ENCODE measurements around the gene C1orf35. TPM values are rescaled to one million over a fixed set of nuclear protein-coding genes. Genes with fewer than 3 reads are reported as not detected.

The C1orf35 gene
- total and polyA plus RNA-seq, 9 of the 15 experiments (the other 6 are each of a cell fraction or from before 2014, with no cell fraction given): 3.2 to 48.7 (median 12.5) TPM

DNA sequence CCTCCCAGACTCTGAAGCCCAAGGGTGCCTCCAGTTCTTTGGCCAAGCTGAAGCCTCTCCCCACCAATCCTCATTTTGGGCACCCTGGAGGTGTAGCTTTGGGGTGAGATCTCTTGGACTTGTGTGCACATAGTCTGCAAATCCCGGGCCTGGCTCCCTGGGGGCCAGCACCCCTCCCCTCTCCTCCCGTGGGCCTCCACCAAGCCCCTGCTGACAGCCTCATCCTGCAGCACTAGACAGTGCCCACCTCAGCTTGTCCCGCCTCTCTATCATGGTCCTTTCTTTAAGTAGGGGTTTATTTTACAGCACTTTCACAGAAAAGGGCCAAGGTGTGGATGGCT is 49.8 kb upstream of the C1orf35 start (continued):
- TF ChIP-seq, protein P1, sequence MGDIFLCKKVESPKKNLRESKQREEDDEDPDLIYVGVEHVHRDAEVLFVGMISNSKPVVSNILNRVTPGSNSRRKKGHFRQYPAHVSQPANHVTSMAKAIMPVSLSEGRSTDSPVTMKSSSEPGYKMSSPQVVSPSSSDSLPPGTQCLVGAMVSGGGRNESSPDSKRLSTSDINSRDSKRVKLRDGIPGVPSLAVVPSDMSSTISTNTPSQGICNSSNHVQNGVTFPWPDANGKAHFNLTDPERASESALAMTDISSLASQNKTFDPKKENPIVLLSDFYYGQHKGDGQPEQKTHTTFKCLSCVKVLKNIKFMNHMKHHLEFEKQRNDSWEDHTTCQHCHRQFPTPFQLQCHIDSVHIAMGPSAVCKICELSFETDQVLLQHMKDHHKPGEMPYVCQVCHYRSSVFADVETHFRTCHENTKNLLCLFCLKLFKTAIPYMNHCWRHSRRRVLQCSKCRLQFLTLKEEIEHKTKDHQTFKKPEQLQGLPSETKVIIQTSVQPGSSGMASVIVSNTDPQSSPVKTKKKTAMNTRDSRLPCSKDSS (IDR thresholded peaks at IDR 0.05; ENCODE audit: low read depth, partially characterized antibody): no peak
- TF ChIP-seq ZNF589 (CRISPR knock-in tag; IDR thresholded peaks at IDR 0.05; ENCODE audit: low read depth) (no peak), ETS2 (tag; IDR thresholded peaks at IDR 0.05; ENCODE audit: borderline replicate concordance, poor library complexity, severe bottlenecking) (no peak), THRAP3 (IDR thresholded peaks at IDR 0.05; ENCODE audit: borderline replicate concordance) (no peak)

DNA sequence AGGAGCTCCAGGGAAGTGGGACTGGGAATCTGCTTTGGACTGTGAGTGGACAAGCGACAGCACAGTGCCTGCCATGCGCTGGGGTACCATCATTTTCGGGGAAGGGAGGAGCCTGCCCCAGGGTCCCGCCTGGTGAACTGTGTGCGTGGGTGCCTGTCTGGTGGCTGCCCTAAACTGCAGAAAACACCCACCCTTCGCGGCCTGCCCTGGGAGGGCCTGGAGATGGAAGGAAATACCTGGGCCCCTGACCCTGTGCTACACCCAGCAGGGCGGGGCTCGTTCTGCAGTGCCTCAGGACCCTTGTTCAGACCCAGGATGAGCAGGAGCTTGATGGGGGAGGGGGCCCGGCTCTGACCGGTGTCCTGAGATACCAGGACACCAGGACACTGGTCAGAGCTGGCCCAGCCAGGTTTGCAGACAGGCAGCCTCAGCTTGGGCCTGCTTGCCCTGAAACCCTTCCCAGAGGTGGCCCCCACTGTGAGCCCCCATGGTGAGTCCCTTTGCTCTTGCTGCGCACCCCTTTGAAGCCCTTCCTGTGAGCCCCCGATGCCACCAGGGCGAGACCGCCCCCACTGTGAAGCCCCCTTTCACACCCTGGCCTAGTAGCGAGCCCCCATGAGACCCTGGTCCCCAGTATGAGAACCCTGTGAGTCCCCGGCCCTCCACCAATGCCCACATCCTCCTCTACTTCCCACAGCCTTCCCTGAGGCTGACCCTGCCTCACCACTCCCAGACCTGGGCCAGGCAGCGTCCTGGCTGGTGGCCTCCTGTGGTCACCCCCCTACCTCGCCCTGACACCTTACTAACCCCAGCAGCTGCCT is 49.2 kb upstream of the C1orf35 start:
- intact Hi-C loops (cut with micrococcal nuclease) (no loop called here), in situ Hi-C loops (cut with MboI) (no loop called here)
- H3K9me1 ChIP-seq (ENCODE audit: control insufficient read depth, insufficient read depth, low read length): no peaks in the 10 kb centered on the region
- ChIA-PET CTCF (ENCODE audit: low intra/inter-chr PET ratio) (no interaction called here), POLR2A (interaction anchor here (0.6 to 4.2 kb wide), 7 partner anchors 9 to 70 kb away, joined by 3 to 46 read pairs (median 9); partner anchors contain the start of genes ARF1, GUK1 and IBA57)
- FAIRE-seq (no peak), DNase-seq (ENCODE audit: extremely low read depth in 1 of 4, low spot score in 3 of 4) (no peak), ATAC-seq (no peak)
- no peak overlapping the region for H3K27ac ChIP-seq (ENCODE audit: extremely low read depth, low read depth, low read length)
- H3K4me3 ChIP-seq: no peak overlapping the region
- no peaks in the 10 kb centered on the region for H3K9me3 ChIP-seq (replicated peaks; ENCODE audit: control insufficient read depth, insufficient read depth, low read depth, low read length)
- TF ChIP-seq ILF3 (IDR thresholded peaks at IDR 0.05; ENCODE audit: borderline replicate concordance): no peak
- TF ChIP-seq, protein P2, sequence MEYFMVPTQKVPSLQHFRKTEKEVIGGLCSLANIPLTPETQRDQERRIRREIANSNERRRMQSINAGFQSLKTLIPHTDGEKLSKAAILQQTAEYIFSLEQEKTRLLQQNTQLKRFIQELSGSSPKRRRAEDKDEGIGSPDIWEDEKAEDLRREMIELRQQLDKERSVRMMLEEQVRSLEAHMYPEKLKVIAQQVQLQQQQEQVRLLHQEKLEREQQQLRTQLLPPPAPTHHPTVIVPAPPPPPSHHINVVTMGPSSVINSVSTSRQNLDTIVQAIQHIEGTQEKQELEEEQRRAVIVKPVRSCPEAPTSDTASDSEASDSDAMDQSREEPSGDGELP (CRISPR knock-in tag; IDR thresholded peaks at IDR 0.05; ENCODE audit: borderline replicate concordance): no peak
- TF ChIP-seq PTTG1 (tag; IDR thresholded peaks at IDR 0.05; ENCODE audit: low read depth): no peak
- peaks cover 24% of the 10 kb centered on the region for H3K79me2 ChIP-seq (ENCODE audit: control insufficient read depth, insufficient read depth, low read length)
- H3K9ac ChIP-seq (ENCODE audit: insufficient read depth in 1 of 2, low read depth in 2 of 2, low read length in 2 of 2): peak overlapping the region in 1 of 2 experiments; percentile 91; a peak in 2 of 4 replicates
- 73% methylated on average over 17 of the region's 19 CpGs for WGBS (ENCODE audit: insufficient coverage, low coverage, missing lambda C conversion rate)
- no TSS peak for BruUV-seq (replicated peaks)
- no peak overlapping the region for H3K4me2 ChIP-seq (ENCODE audit: insufficient read depth, low read length)
- no peak overlapping the region for H2AFZ ChIP-seq (ENCODE audit: low read depth, low read length)
- H3K4me1 ChIP-seq (replicated peaks in 1 of 2; ENCODE audit: control insufficient read depth in 2 of 2, insufficient read depth in 2 of 2, low read length in 2 of 2): peaks cover 16 to 78% of the 10 kb centered on the region in 2 experiments
- H3K36me3 ChIP-seq (ENCODE audit: control insufficient read depth, insufficient read depth, low read length): peaks cover 24% of the 10 kb centered on the region; the same call in 2 of the 3 replicates
- H4K20me1 ChIP-seq (replicated peaks; ENCODE audit: control insufficient read depth, insufficient read depth, low read length): peaks cover 2% of the 10 kb centered on the region
- H3K27me3 ChIP-seq (ENCODE audit: control insufficient read depth in 2 of 2, insufficient read depth in 2 of 2, low read length in 2 of 2): no peaks in the 10 kb centered on the region
